ENCODE data around the gene CNOT6L.

The CNOT6L gene

GRCh38 chr4:77826275-77826674 lies 7.1 kb upstream of the CNOT6L start:
- no peak overlapping the region for H3K4me3 ChIP-seq (ENCODE audit: low read depth, low read length)
- DNase-seq (ENCODE audit: low read depth, low spot score): no peak
- ChIA-PET CTCF (interaction anchor here (1.5 to 2.3 kb wide), 2 partner anchors 8 to 25 kb away, joined by 4 to 5 read pairs; partner anchors contain the start of gene CNOT6L), POLR2A (no interaction called here)
- TF ChIP-seq, protein P1, sequence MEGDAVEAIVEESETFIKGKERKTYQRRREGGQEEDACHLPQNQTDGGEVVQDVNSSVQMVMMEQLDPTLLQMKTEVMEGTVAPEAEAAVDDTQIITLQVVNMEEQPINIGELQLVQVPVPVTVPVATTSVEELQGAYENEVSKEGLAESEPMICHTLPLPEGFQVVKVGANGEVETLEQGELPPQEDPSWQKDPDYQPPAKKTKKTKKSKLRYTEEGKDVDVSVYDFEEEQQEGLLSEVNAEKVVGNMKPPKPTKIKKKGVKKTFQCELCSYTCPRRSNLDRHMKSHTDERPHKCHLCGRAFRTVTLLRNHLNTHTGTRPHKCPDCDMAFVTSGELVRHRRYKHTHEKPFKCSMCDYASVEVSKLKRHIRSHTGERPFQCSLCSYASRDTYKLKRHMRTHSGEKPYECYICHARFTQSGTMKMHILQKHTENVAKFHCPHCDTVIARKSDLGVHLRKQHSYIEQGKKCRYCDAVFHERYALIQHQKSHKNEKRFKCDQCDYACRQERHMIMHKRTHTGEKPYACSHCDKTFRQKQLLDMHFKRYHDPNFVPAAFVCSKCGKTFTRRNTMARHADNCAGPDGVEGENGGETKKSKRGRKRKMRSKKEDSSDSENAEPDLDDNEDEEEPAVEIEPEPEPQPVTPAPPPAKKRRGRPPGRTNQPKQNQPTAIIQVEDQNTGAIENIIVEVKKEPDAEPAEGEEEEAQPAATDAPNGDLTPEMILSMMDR (IDR thresholded peaks at IDR 0.05; ENCODE audit: insufficient read depth, low read length, missing control alignments): no peak

GRCh38 chr4:77821775-77822174 lies 2.6 kb upstream of the CNOT6L start:
- ChIA-PET POLR2A (no interaction called here), CTCF (no interaction called here)
- no peak for DNase-seq (ENCODE audit: low read depth, low spot score)
- TF ChIP-seq, protein P1 (IDR thresholded peaks at IDR 0.05; ENCODE audit: insufficient read depth, low read length, missing control alignments): no peak
- no peak overlapping the region for H3K4me3 ChIP-seq (ENCODE audit: low read depth, low read length)

DNA sequence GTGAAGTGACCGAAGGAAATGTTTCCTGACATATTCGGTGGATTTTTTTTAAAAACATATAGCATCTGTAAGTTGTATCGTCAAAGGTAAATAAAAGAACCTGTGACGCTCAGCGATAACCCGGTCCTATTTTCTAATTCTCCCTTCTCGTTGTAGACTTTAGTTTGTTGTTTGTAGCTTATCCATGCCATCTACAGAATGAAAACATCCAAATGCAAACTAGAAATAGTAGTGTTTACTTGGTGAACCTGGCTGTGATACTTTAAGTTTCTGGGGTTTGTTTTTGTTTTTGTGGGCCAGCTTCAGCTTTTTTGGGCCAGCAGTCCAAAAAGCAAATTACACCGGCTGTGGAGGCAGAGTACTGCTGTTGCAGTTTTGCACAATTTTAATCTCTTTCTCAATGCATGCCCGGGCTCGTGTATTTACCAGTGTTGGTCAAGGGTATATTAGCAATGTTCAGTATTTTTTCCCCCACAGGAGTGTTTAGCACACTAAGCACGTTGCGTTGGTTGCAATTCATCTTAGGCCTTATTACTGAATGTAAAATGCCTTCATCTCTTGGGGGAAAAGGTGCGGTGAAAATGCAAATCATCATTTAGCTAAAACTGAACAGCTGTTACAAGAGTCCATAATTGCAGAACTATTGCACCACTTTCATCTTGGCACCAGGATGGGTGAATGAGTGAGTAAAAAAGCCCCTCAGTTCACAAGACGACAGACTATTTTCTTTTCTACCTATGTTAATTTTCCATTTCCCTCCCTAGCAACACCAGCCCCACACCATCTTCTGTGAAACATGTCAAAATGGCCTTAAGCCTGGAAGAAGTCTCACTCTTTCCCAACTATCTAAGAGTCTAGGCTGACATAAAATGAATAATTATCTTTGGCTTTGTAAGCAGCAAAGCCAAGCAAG lies 1.7 kb upstream of the CNOT6L start:
- TF ChIP-seq, protein P1 (IDR thresholded peaks at IDR 0.05; ENCODE audit: insufficient read depth, low read length, missing control alignments): no peak
- no peak for DNase-seq (ENCODE audit: low read depth, low spot score)
- ChIA-PET POLR2A (interaction anchor here (0.9 to 2.0 kb wide), 3 partner anchors 21 to 185 kb away, joined by 3 to 18 read pairs (median 4); partner anchors contain the start of gene MRPL1), CTCF (interaction anchor here (1.5 to 1.9 kb wide), 2 partner anchors 35 to 41 kb away, joined by 3 to 5 read pairs; partner anchors contain the start of gene MRPL1)
- H3K4me3 ChIP-seq (ENCODE audit: low read depth, low read length): peak overlapping the region; percentile 91

DNA sequence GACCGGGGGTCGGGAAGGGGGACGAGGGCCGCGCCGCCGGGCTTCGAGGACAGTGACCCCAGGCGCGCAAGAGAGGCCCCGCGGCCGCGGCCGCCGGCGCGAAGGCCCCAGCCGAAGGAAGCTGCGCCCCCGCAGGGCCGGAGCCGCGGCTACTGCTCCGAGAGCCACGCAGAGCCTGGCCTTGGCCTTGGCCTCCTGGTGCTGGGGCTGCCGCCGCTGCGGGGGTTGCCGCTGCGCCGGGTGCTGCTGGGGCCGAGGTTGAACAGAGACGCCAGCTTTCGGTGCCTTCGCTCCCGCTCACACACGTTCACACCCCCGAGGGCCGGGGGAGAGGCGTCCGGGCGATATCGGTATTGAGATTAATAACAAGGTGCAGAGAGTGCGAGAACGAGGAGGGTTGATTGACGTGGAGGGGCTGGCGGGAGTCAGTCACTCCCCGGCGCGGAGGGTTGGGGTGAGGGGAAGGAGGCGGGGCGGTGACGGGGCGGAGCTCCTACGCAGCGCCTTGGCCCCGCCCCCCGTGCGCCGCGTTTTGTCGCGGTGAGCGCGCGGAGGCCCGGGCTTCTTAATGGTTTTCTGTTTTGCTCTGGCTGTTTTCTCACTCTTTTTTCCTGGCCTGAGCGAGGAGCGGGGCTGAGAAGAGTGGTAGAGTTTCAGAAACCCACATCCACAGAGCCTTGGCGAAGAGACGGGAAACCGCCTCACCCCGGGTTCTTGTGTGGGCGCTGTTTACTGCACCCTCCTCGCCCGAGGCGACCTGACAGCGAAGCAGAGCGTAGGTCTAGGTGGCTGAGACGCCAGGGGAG lies 878 bp upstream of the CNOT6L start:
- DNase-seq (ENCODE audit: low read depth, low spot score): no peak
- H3K4me3 ChIP-seq (ENCODE audit: low read depth, low read length): peak overlapping the region; percentile 91
- POLR2A ChIA-PET: interaction anchor here (0.9 to 2.0 kb wide), 3 partner anchors 20 to 184 kb away, joined by 3 to 18 read pairs (median 4); partner anchors contain the start of gene MRPL1
- CTCF ChIA-PET: interaction anchor here (0.7 to 1.9 kb wide), 4 partner anchors 36 to 454 kb away, joined by 3 to 5 read pairs (median 4); partner anchors contain the start of gene MRPL1
- TF ChIP-seq, protein P1 (IDR thresholded peaks at IDR 0.05; ENCODE audit: insufficient read depth, low read length, missing control alignments): no peak

- POLR2A ChIA-PET: interaction anchor here (1.0 to 2.0 kb wide), 2 partner anchors 19 to 43 kb away, joined by 4 to 18 read pairs; partner anchors contain the start of gene MRPL1
- DNase-seq (ENCODE audit: low read depth, low spot score): no peak
- CTCF ChIA-PET: interaction anchor here (0.7 to 1.9 kb wide), 3 partner anchors 43 to 453 kb away, joined by 3 to 5 read pairs (median 4); partner anchors contain the start of gene MRPL1
- TF ChIP-seq, protein P1 (IDR thresholded peaks at IDR 0.05; ENCODE audit: insufficient read depth, low read length, missing control alignments): no peak
- peak overlapping the region; percentile 91 for H3K4me3 ChIP-seq (ENCODE audit: low read depth, low read length)
Observed at GRCh38 chr4:77819404-77819842, 255 bp upstream of the CNOT6L start.

Data from AG04449 (cell line).